Measurements from ENCODE around the gene CCL5.

The CCL5 gene

GRCh38 chr17:35867574-35867973 is 12.6 kb downstream of the CCL5 start:
- no peak for DNase-seq

GRCh38 chr17:35866341-35866950 is 13.7 kb downstream of the CCL5 start:
- no peak for DNase-seq

GRCh38 chr17:35865412-35866340 is 14.5 kb downstream of the CCL5 start:
- DNase-seq, result no peak

GRCh38 chr17:35864853-35865252 is 15.3 kb downstream of the CCL5 start:
- DNase-seq, result no peak

- no peak for DNase-seq
Observed at GRCh38 chr17:35856603-35857002, 23.6 kb downstream of the CCL5 start.

- no peak for DNase-seq
Observed at GRCh38 chr17:35855965-35856364, 24.2 kb downstream of the CCL5 start.

GRCh38 chr17:35849469-35850348 is 30.5 kb downstream of the CCL5 start:
- DNase-seq, result peak; percentile 78

- DNase-seq, result no peak
Observed at GRCh38 chr17:35847633-35848373, 32.4 kb downstream of the CCL5 start.

GRCh38 chr17:35847006-35847405 is 33.2 kb downstream of the CCL5 start:
- no peak for DNase-seq

GRCh38 chr17:35846055-35846809 is 33.9 kb downstream of the CCL5 start:
- DNase-seq, result no peak

- no peak for DNase-seq
Observed at GRCh38 chr17:35844547-35844946, 35.6 kb downstream of the CCL5 start.

GRCh38 chr17:35843698-35844097 is 36.5 kb downstream of the CCL5 start:
- no peak for DNase-seq

- DNase-seq, result no peak
Observed at GRCh38 chr17:35842239-35842638, 37.9 kb downstream of the CCL5 start.

- DNase-seq, result no peak
Observed at GRCh38 chr17:35841505-35841904, 38.7 kb downstream of the CCL5 start.

- DNase-seq, result no peak
Observed at GRCh38 chr17:35841101-35841500, 39.1 kb downstream of the CCL5 start.

- no peak for DNase-seq
Observed at GRCh38 chr17:35825206-35825605, 55.0 kb downstream of the CCL5 start.
